BLaER1 (cell line): ENCODE data around the gene RAB17.

Experiments
- H3K27ac ChIP-seq: shearing (Covaris generic); formaldehyde crosslinking; 2 replicates; pipeline ENCODE4 v1.8.1; 2022
- H3K27me3 ChIP-seq: shearing (Covaris generic); formaldehyde crosslinking; 2 replicates; pipeline ENCODE4 v1.8.1; 2022
- H3K36me3 ChIP-seq: shearing (Covaris generic); formaldehyde crosslinking; 2 replicates; pipeline ENCODE4 v1.8.1; 2022
- H3K4me1 ChIP-seq: shearing (Covaris generic); formaldehyde crosslinking; 2 replicates; pipeline ENCODE4 v1.8.1; 2022
- H3K4me2 ChIP-seq: shearing (Covaris generic); formaldehyde crosslinking; 2 replicates; pipeline ENCODE4 v1.8.1; 2022
- H3K4me3 ChIP-seq: shearing (Covaris generic); formaldehyde crosslinking; 2 replicates; pipeline ENCODE4 v1.8.1; 2022
- H3K9ac ChIP-seq: shearing (Covaris generic); formaldehyde crosslinking; 2 replicates; pipeline ENCODE4 v1.8.1; 2022
- H3K9me3 ChIP-seq: shearing (Covaris generic); formaldehyde crosslinking; 2 replicates; pipeline ENCODE4 v1.8.1; 2022
- H4K20me1 ChIP-seq: shearing (Covaris generic); formaldehyde crosslinking; 2 replicates; pipeline ENCODE4 v1.8.1; 2022
- Cebpa-rat ChIP-seq: shearing (Covaris generic); IDR thresholded peaks from 2 replicates; pipeline ENCODE4 v1.8.1; 2022

RAB17 gene

DNA sequence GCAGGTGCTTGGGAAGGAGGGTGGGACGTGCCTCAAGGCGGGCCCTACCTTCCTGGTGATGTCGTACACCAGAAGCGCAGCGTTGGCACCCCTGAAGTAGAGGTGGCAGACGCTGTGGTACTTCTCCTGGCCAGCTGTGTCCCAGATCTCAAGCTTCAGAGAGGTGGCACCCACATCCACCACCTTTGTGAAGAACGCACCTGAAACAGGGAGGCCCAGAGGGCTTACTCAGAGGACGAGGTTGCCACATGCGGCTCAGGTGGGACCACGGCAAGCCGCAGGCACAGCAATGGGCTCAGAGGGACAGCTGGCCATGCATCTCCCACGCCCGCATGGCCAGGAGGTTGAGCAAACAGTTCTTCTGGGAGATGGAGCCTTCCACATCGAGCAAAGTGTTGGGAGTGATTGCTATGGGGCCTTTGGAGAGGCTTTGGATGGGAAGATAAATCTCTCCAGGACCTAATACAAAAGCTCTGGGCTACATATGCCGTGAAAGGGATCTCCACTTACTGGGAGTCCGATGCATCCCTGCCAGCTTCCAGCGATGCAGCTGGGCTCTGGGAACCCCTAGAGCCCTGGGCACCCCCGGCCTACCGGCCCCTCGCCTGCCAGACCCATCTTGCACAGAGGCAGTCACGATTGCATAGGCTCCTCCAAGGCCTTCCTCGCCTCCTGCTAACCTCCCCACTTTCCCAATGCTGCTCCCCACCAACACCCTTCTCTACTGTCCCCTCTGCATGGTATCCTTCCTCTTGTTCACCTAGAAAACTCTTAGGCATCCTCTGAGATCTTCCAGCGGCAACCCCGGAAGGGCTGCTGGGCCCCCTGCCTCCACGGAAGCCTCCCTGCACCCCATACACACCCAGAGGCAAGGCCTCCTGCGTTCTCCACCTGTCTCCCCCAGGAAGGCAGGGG lies 12.3 kb downstream of the RAB17 start:
- no peaks in the 10 kb centered on the region for H3K27me3 ChIP-seq
- H3K9me3 ChIP-seq = no peaks in the 10 kb centered on the region
- no peak overlapping the region for H3K27ac ChIP-seq
- H3K4me3 ChIP-seq = no peak overlapping the region
- TF ChIP-seq Cebpa-rat = no peak
- H3K9ac ChIP-seq = no peak overlapping the region
- H4K20me1 ChIP-seq = peaks cover 81% of the 10 kb centered on the region
- no peak overlapping the region for H3K4me2 ChIP-seq
- peaks cover 62% of the 10 kb centered on the region for H3K4me1 ChIP-seq
- peaks cover 90% of the 10 kb centered on the region for H3K36me3 ChIP-seq

DNA sequence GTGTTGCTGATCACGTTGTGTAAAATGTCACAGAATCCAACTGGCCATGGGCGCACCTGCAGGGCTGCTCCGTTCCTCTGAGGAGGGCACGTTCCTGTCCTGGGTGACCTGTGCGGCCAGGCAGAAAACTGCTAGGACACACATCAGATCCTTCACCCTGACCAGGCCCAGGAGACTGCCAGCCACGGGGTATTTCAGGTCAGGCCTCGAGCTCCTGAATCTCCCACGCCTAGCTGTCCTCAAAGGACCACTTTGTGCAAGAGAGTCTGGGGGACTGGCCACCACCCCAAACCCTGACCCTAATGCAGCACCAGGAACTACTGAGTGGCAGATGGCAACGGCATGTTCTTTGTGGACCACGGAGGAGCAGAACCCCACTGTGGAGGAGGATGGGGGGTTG lies 13.1 kb downstream of the RAB17 start:
- Histone ChIP-seq H3K4me1 (peaks cover 59% of the 10 kb centered on the region), H3K27me3 (no peaks in the 10 kb centered on the region), H3K9me3 (no peaks in the 10 kb centered on the region), H3K9ac (no peak overlapping the region), H3K36me3 (peaks cover 88% of the 10 kb centered on the region), H4K20me1 (peaks cover 74% of the 10 kb centered on the region), H3K27ac (no peak overlapping the region), H3K4me3 (no peak overlapping the region), H3K4me2 (no peak overlapping the region)
- TF ChIP-seq Cebpa-rat = no peak

DNA sequence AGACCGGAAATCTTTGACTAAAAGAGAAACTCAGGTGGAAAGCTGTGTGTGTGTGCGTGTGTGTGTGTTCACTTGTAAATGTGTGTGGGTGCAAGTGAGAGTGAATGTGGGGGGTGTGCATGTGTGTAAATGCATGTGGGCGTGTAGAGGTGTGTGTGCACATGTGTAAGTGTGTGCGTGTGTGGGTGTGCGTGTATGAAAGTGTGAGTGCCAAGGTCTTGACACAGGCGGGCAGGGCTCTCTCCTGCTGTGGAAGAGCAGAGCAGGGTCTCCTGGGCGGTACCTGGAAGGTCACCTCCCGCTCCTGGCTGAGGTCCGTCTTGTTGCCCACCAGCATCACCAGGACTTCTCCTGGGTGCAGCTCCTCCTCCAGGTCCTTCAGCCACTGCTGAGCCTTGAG lies 13.6 kb downstream of the RAB17 start:
- Histone ChIP-seq H3K4me2 (no peak overlapping the region), H3K4me3 (no peak overlapping the region), H3K27ac (no peak overlapping the region), H4K20me1 (peaks cover 69% of the 10 kb centered on the region), H3K9ac (no peak overlapping the region), H3K9me3 (no peaks in the 10 kb centered on the region), H3K27me3 (no peaks in the 10 kb centered on the region), H3K36me3 (peaks cover 84% of the 10 kb centered on the region), H3K4me1 (peaks cover 58% of the 10 kb centered on the region)
- no peak for TF ChIP-seq Cebpa-rat

DNA sequence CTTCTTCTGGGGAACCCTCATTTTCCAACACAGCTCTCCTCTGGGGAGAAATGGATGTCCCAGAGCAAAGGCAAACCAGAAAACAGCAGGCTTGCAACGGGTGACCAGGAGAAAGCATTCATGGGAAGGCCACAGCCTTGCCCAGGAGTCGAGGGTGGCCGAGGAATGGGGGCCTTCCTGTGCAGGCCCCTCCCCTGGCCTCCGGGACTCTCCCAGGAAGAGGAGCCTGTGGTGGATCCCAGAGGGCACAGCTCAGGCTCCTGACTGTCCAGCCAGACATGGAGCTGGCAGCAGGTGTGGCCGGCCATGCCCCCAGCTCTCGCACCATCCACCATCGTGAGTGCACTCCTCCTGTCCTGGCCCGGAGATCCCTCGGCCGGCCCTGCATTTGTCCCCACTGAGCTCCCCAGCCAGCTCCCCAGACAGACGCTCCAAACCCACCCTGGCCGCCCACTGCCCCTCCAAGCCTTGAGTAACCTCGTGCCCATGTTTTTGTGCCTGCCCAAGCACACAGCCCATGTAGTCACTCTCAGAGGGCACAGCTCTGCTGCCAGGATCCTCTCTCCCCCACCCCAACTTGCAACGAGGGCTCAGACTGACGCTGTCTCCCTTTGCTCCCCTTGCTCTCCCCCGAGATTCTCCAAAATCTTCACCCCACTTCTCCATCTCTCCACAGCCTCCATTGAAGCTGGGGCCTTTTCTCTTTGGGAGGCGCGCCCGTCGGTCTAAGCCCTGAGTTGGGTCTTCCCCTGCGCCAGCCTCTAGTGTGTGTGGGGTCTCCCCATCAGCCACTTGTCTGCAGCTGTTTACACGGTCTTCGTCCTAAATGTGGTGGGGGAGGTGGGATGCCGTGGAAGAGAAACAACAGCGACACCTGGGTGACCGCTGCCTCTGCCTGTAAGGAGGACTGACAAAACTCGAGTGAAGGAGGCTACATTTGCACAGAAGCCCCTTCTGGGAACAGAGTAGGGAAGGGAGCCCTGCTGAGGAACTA lies 14.4 kb downstream of the RAB17 start:
- TF ChIP-seq Cebpa-rat = no peak
- Histone ChIP-seq H3K36me3 (peaks cover 76% of the 10 kb centered on the region), H3K9ac (no peak overlapping the region), H3K27ac (peak overlapping the region; percentile 12; the same call in 1 of the 2 replicates), H3K4me3 (no peak overlapping the region), H4K20me1 (peaks cover 62% of the 10 kb centered on the region; the same call in 1 of the 2 replicates), H3K27me3 (no peaks in the 10 kb centered on the region), H3K9me3 (no peaks in the 10 kb centered on the region), H3K4me1 (peaks cover 58% of the 10 kb centered on the region), H3K4me2 (peak overlapping the region; percentile 30; the same call in 1 of the 2 replicates)

DNA sequence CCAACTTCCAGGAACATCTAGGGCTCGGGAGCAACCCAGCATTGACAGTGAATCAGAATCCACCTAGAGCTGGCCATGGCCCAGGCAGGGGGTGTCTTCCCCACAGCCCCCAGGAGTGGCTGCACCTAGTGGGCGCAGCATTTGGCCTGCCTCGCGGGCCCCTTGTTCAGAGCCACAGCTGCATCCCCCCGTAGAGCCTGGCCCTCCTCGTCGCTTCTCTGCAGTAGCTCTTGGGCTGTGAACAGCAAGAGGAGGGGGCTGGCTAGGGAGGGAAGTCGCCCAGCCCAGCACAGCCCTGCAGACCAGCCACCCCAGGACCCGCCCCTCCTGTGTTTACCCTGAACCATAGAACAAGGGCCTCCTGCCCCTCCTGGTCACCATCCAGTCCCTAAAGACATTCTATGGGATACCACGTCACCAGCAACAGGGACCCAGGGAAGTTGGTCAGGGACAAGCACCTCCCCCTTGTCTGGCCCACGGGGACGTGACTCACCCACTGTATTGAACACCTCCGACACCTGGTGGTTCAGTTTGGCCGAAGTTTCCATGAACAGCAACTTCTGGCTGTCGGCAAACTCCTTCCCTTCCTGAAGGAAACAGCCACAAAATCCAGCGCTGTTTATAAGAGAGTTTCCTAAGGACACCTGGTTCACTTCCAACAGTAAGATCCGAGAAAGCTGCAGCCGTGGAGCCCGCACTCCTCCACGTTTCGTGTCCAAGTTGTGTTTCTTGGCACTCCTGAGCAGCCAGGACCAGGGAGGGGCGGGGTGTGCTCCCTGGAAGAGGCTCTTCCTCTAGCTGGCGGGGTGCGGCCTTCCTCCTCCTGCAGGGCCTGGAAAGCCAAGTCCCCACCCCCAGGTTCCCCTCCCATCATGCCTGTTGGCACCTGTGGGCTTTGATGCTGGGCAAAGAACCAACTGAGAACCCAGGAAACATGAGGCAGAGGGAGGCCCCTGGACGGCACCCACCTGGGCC lies 15.4 kb downstream of the RAB17 start:
- Histone ChIP-seq H3K27ac (peak overlapping the region; percentile 48), H3K4me1 (peaks cover 61% of the 10 kb centered on the region), H4K20me1 (peaks cover 57% of the 10 kb centered on the region; the same call in 1 of the 2 replicates), H3K4me2 (peak overlapping the region; percentile 30), H3K9ac (peak overlapping the region; percentile 7; the same call in 1 of the 2 replicates), H3K27me3 (no peaks in the 10 kb centered on the region), H3K9me3 (no peaks in the 10 kb centered on the region), H3K4me3 (no peak overlapping the region), H3K36me3 (peaks cover 67% of the 10 kb centered on the region)
- TF ChIP-seq Cebpa-rat = no peak

DNA sequence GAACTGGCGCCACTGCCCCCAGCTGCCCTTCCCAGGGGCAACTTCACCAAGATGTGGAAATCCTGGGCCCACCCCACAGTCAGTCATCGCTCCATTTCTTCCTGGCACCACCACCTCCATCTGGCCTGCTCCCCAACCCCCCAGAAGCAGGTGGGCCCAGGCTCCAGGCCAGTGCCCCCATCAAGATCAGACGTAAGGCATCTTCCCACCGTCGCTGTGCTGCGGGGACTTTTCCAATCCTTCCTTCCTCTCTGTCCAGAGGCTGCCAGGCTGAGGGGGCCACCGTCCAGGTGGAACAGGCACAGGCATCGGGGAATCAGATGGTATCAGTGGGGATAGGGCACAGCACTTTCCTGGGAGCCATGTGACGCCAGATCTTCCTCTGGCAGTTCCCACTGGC lies 16.1 kb downstream of the RAB17 start:
- Histone ChIP-seq H3K27ac (peak overlapping the region; percentile 48), H3K4me2 (peak overlapping the region; percentile 30), H3K9ac (peak overlapping the region; percentile 7; the same call in 1 of the 2 replicates)

DNA sequence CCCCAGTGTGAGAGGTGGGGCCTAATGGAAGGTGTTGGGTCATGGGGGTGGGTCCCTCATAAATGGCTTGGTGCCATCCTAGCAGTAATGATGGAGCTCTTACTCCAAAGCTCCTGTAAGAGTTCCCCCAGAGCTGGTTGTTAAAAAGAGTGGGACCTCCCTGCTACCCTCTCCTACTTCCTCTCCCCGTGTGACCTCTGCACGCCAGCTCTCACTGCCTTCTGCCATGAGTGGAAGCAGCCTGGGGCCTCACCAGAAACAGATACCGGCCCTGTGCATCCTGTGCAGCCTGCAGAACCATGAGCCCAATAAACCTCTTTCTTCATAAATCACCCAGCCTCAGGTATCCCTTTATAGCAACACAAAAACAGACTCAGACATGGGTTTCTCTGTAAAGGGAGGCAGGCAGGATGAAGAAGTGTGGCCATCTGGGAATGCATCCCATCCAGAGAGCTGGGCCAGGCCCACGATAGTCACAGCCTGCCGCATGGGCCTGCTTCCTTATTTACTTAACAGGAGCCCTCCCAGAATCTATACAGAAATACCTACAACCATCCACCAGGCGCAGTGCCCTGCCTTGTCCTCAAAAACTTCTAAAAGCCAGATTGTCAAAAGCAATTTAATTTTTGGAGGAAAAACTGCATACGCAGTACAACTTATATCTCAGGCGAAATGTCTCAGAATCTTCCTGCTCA lies 16.7 kb downstream of the RAB17 start:
- Histone ChIP-seq H3K27ac (peak overlapping the region; percentile 48; the same call in 1 of the 2 replicates), H3K4me2 (peak overlapping the region; percentile 30), H3K36me3 (peaks cover 54% of the 10 kb centered on the region), H4K20me1 (peaks cover 47% of the 10 kb centered on the region; the same call in 1 of the 2 replicates), H3K9me3 (no peaks in the 10 kb centered on the region), H3K4me3 (no peak overlapping the region), H3K4me1 (peaks cover 51% of the 10 kb centered on the region), H3K27me3 (no peaks in the 10 kb centered on the region), H3K9ac (0 out of 2 replicates have a peak overlapping the region, but pooled peaks have one; percentile 7)
- TF ChIP-seq Cebpa-rat = no peak

More for the DNA sequence above, 16.1 kb downstream of the RAB17 start:
- H3K36me3 ChIP-seq = peaks cover 59% of the 10 kb centered on the region
- H3K4me1 ChIP-seq = peaks cover 54% of the 10 kb centered on the region
- no peak overlapping the region for H3K4me3 ChIP-seq
- no peaks in the 10 kb centered on the region for H3K9me3 ChIP-seq
- H4K20me1 ChIP-seq = peaks cover 53% of the 10 kb centered on the region; the same call in 1 of the 2 replicates
- no peak for TF ChIP-seq Cebpa-rat
- no peaks in the 10 kb centered on the region for H3K27me3 ChIP-seq

DNA sequence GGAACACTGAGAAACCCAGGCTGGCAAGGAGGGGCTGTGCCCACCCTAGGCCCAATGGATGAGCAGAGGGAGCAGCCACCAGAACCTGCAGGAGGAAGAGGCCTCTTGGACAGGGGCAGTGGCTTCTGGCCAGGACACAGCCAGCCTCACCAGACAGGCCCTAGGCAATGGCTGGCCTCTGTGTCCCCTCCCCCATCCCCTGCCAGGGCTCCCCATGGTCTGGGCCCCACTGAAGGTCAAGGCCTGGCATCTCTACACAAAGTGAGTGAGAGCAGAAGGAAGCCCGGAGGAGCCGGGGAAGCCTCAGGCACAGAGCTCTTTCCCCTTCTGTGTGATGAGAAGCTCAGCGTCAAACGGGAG lies 17.8 kb downstream of the RAB17 start:
- TF ChIP-seq Cebpa-rat = no peak
- Histone ChIP-seq H3K27ac (no peak overlapping the region; the same call in 1 of the 2 replicates), H3K36me3 (peaks cover 42% of the 10 kb centered on the region)

More for the DNA sequence above, 17.8 kb downstream of the RAB17 start:
- peak overlapping the region; percentile 20; the same call in 1 of the 2 replicates for H3K4me2 ChIP-seq
- H4K20me1 ChIP-seq = peaks cover 37% of the 10 kb centered on the region; the same call in 1 of the 2 replicates
- no peak overlapping the region for H3K9ac ChIP-seq
- H3K4me3 ChIP-seq = no peak overlapping the region
- H3K27me3 ChIP-seq = no peaks in the 10 kb centered on the region
- H3K4me1 ChIP-seq = peaks cover 51% of the 10 kb centered on the region
- H3K9me3 ChIP-seq = no peaks in the 10 kb centered on the region
